ENCODE results near the gene POM121. TPM values are rescaled to one million over a fixed set of nuclear protein-coding genes. Genes with fewer than 3 reads are reported as not detected.
"Not testable (repeated sequence)": the region's sequence is repeated elsewhere in the genome, so short reads cannot be mapped to it uniquely, and the experiment has no call there.

POM121 gene
- total RNA-seq, 1 experiment from 2014 or later: 59.0 TPM

DNA sequence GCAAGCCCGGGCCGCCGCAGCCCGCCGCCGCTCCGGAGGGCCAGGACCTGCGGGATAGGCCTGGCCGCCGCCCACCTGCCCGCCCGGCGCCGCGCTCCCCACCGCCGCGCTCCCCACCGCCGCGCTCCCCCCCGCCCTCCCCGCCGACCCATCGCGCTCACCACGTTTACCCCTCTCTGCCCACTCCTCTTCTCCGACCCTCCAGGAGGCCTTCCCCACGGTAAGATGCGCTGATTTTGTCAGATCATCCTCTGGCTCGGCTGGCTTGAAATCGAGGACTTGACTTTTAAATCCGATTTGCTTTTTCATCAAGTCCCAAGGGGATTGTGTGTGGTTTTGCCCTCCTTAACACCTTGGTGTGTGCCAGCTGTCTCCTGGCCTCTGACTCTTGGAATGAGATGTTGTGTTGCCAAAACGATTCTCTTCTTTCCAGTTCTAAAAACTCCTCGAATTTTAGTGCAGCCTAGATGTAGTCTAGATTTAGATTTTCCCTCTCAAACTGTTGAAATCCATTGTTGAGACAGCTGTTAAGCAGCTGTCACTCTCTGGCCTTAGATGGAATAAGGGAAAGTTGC lies 738 bp downstream of the POM121 start (continued):
- TF ChIP-seq, protein P1, sequence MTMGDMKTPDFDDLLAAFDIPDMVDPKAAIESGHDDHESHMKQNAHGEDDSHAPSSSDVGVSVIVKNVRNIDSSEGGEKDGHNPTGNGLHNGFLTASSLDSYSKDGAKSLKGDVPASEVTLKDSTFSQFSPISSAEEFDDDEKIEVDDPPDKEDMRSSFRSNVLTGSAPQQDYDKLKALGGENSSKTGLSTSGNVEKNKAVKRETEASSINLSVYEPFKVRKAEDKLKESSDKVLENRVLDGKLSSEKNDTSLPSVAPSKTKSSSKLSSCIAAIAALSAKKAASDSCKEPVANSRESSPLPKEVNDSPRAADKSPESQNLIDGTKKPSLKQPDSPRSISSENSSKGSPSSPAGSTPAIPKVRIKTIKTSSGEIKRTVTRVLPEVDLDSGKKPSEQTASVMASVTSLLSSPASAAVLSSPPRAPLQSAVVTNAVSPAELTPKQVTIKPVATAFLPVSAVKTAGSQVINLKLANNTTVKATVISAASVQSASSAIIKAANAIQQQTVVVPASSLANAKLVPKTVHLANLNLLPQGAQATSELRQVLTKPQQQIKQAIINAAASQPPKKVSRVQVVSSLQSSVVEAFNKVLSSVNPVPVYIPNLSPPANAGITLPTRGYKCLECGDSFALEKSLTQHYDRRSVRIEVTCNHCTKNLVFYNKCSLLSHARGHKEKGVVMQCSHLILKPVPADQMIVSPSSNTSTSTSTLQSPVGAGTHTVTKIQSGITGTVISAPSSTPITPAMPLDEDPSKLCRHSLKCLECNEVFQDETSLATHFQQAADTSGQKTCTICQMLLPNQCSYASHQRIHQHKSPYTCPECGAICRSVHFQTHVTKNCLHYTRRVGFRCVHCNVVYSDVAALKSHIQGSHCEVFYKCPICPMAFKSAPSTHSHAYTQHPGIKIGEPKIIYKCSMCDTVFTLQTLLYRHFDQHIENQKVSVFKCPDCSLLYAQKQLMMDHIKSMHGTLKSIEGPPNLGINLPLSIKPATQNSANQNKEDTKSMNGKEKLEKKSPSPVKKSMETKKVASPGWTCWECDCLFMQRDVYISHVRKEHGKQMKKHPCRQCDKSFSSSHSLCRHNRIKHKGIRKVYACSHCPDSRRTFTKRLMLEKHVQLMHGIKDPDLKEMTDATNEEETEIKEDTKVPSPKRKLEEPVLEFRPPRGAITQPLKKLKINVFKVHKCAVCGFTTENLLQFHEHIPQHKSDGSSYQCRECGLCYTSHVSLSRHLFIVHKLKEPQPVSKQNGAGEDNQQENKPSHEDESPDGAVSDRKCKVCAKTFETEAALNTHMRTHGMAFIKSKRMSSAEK (CRISPR knock-in tag; IDR thresholded peaks at IDR 0.05; ENCODE audit: borderline replicate concordance): no peak
- TF ChIP-seq GRHL2 (CRISPR knock-in tag; IDR thresholded peaks at IDR 0.05; ENCODE audit: insufficient replicate concordance, severe bottlenecking): no peak
- TF ChIP-seq, protein P2, sequence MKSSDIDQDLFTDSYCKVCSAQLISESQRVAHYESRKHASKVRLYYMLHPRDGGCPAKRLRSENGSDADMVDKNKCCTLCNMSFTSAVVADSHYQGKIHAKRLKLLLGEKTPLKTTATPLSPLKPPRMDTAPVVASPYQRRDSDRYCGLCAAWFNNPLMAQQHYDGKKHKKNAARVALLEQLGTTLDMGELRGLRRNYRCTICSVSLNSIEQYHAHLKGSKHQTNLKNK (CRISPR knock-in tag; IDR thresholded peaks at IDR 0.05): no peak
- TF ChIP-seq, protein P3, sequence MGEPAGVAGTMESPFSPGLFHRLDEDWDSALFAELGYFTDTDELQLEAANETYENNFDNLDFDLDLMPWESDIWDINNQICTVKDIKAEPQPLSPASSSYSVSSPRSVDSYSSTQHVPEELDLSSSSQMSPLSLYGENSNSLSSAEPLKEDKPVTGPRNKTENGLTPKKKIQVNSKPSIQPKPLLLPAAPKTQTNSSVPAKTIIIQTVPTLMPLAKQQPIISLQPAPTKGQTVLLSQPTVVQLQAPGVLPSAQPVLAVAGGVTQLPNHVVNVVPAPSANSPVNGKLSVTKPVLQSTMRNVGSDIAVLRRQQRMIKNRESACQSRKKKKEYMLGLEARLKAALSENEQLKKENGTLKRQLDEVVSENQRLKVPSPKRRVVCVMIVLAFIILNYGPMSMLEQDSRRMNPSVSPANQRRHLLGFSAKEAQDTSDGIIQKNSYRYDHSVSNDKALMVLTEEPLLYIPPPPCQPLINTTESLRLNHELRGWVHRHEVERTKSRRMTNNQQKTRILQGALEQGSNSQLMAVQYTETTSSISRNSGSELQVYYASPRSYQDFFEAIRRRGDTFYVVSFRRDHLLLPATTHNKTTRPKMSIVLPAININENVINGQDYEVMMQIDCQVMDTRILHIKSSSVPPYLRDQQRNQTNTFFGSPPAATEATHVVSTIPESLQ (CRISPR knock-in tag; IDR thresholded peaks at IDR 0.05): no peak

DNA sequence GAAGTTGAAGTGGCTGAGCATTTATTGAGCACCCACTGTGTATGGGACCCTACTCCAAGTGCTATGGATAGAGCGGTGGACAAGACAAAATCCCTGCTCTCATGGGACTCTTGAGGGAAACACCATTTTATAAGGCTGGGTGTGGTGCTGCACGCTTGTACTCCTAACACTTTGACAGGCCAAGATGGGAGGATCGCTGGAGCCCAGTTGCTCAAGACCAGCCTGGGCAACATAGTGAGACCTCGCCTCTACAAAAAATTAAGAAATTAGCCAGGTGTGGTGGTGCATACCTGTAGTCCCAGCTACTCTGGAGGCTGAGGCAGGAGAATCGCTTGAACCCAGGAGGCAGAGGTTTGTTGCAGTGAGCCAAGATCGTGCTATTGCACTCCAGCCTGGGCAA lies 2.9 kb downstream of the POM121 start:
- H3K4me3 Mint-ChIP-seq; DNase-seq (ENCODE audit: low spot score); H3K9me3 Mint-ChIP-seq; POLR2A ChIA-PET; H3K27me3 Mint-ChIP-seq (ENCODE audit: low read depth); H3K27ac Mint-ChIP-seq; CTCF ChIA-PET; ATAC-seq: not testable (repeated sequence)
- peaks cover 46% of the 10 kb centered on the region for H3K36me3 Mint-ChIP-seq
- H3K4me1 Mint-ChIP-seq: peaks cover 11% of the 10 kb centered on the region

DNA sequence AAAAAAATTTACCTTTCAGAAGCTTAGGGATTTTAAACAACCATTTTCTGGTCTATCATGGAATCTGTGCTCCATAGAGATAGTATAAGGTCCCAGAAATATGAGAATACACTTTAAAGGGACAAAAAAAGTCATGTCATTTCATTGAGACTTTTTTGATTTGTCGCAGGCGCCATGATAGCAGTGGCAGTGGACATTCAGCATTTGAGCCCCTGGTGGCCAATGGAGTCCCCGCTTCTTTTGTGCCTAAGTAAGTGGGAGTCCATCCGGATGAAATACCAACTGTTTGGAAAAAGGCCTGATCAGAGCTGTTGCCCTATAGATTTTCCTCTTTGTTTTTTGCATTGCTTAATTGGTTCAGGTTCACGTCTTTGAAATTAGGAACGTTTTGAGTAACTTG lies 3.3 kb downstream of the POM121 start:
- H3K27me3 Mint-ChIP-seq (ENCODE audit: low read depth); ATAC-seq; H3K27ac Mint-ChIP-seq; DNase-seq (ENCODE audit: low spot score); H3K9me3 Mint-ChIP-seq; H3K4me3 Mint-ChIP-seq; POLR2A ChIA-PET; CTCF ChIA-PET: not testable (repeated sequence)
- Mint-ChIP-seq H3K36me3 (peaks cover 46% of the 10 kb centered on the region), H3K4me1 (peaks cover 11% of the 10 kb centered on the region)

DNA sequence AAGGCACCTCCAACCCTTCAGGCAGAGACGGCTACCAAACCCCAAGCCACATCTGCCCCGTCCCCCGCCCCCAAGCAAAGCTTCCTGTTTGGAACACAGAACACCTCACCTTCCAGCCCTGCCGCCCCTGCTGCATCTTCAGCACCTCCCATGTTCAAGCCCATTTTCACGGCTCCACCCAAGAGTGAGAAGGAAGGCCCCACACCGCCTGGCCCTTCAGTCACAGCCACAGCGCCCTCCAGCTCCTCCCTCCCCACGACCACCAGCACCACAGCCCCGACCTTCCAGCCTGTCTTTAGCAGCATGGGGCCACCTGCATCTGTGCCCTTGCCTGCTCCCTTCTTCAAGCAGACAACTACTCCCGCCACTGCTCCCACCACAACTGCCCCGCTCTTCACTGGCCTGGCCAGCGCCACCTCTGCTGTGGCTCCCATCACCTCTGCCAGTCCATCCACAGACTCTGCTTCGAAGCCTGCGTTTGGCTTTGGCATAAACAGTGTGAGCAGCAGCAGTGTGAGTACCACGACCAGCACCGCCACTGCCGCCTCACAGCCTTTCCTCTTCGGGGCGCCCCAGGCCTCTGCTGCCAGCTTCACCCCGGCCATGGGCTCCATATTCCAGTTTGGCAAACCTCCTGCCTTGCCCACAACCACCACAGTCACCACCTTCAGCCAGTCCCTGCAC lies 17.3 kb downstream of the POM121 start:
- H3K27ac Mint-ChIP-seq: not testable (repeated sequence)

DNA sequence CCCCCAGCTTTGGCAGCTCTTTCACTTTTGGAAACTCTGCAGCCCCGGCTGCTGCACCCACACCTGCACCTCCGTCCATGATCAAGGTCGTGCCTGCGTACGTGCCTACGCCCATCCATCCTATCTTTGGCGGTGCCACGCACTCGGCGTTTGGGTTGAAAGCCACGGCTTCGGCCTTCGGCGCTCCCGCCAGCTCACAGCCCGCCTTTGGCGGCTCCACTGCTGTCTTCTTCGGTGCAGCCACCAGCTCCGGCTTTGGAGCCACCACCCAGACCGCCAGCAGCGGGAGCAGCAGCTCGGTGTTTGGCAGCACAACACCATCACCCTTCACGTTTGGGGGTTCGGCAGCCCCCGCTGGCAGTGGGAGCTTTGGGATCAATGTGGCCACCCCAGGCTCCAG lies 18.1 kb downstream of the POM121 start:
- CTCF ChIA-PET; DNase-seq (ENCODE audit: low spot score); ATAC-seq; H3K27ac Mint-ChIP-seq; H3K9me3 Mint-ChIP-seq; POLR2A ChIA-PET; H3K27me3 Mint-ChIP-seq (ENCODE audit: low read depth); H3K4me1 Mint-ChIP-seq; H3K4me3 Mint-ChIP-seq: not testable (repeated sequence)
- H3K36me3 Mint-ChIP-seq: peaks cover 25% of the 10 kb centered on the region

More for the DNA sequence above, 17.3 kb downstream of the POM121 start:
- H3K27me3 Mint-ChIP-seq (ENCODE audit: low read depth); H3K4me3 Mint-ChIP-seq; H3K9me3 Mint-ChIP-seq; CTCF ChIA-PET; ATAC-seq; H3K4me1 Mint-ChIP-seq; POLR2A ChIA-PET; DNase-seq (ENCODE audit: low spot score): not testable (repeated sequence)
- H3K36me3 Mint-ChIP-seq: peaks cover 26% of the 10 kb centered on the region

DNA sequence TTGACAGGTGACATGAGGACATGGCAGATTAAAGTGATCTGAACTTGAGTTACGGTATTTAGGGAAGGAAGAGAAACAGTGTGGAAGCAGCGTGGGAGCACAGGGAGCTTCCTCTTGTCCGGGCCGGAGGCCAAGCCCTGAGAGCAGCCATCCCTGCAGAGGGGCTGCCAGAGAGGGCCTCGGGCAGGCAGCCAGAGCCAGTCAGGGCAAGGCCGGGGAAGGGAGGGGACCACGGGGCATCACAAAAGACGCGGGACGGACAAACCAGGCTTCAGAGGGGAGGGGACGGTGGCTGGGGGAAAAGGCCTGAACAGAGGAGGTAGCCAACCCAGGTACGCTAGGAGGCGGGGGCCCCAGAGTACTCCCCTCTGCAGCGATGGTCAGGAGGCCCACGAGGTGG lies 20.0 kb downstream of the POM121 start:
- H3K9me3 Mint-ChIP-seq, H3K27ac Mint-ChIP-seq, CTCF ChIA-PET: not testable (repeated sequence)

DNA sequence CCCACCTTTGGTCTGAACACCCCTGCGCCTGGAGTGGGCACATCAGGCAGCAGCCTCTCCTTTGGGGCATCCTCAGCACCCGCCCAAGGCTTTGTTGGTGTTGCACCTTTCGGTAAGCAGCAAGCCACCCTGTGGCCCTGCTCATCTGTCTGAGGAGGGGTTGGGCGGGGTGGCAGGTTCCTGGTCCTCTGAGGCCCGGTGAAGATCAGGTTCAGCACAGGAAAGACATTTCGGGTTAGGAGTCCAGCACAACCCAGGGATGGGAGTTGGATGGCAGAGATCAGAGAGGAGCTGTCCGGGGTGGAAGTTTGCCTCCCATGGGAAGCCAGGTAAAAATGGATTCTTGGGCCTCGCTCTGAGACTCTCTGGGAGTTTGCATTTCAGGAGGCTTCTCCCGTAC lies 20.7 kb downstream of the POM121 start:
- POLR2A ChIA-PET, ATAC-seq: not testable (repeated sequence)
- peaks cover 18% of the 10 kb centered on the region for H3K36me3 Mint-ChIP-seq

More for the DNA sequence above, 20.0 kb downstream of the POM121 start:
- ATAC-seq; DNase-seq (ENCODE audit: low spot score); H3K27me3 Mint-ChIP-seq (ENCODE audit: low read depth); POLR2A ChIA-PET; H3K4me3 Mint-ChIP-seq; H3K4me1 Mint-ChIP-seq: not testable (repeated sequence)
- H3K36me3 Mint-ChIP-seq: peaks cover 18% of the 10 kb centered on the region

More for the DNA sequence above, 20.7 kb downstream of the POM121 start:
- CTCF ChIA-PET; H3K27ac Mint-ChIP-seq; H3K27me3 Mint-ChIP-seq (ENCODE audit: low read depth); H3K9me3 Mint-ChIP-seq; H3K4me3 Mint-ChIP-seq; DNase-seq (ENCODE audit: low spot score); H3K4me1 Mint-ChIP-seq: not testable (repeated sequence)
